OCI-LY7 (cell line): ENCODE results near the gene EDN2.

Source experiments
- CTCF ChIP-seq: fragments of 200-600 bp; sonication (generic); conservative IDR thresholded peaks from 2 replicates; pipeline ENCODE4 v1.5.1; 2014; ENCODE audit warnings: mild to moderate bottlenecking, antibody characterized with exemption, low read length, moderate library complexity, mixed read lengths
- EZH2phosphoT487 ChIP-seq: fragments of 200-600 bp; sonication (generic); IDR thresholded peaks from 2 replicates; pipeline ENCODE4 v1.6.1; 2018; ENCODE audit warnings: low read depth, borderline replicate concordance, mild to moderate bottlenecking, mixed run types, antibody characterized with exemption, low read length, moderate library complexity, mixed read lengths

GRCh38 chr1:41467673-41468072 is 16.8 kb downstream of the EDN2 start:
- TF ChIP-seq CTCF (no peak), EZH2phosphoT487 (no peak)
